Mesendoderm (in vitro differentiated cells): ENCODE measurements around the gene PADI4.

Experiments used
- DNase-seq: peaks from one replicate; pipeline ENCODE4 v3.0.0; 2013
- H2AK5ac ChIP-seq: 2 replicates; pipeline ENCODE4 v1.6.1; 2013; ENCODE audit warnings: low read length, inconsistent platforms
- H2BK120ac ChIP-seq: 2 replicates; pipeline ENCODE4 v1.6.1; 2013; ENCODE audit warnings: low read depth, mild to moderate bottlenecking, low read length, moderate library complexity, mixed read lengths
- H2BK15ac ChIP-seq: replicated peaks from 2 replicates; pipeline ENCODE4 v1.6.1; 2013; ENCODE audit warnings: low read depth, mild to moderate bottlenecking, moderate library complexity
- H2BK5ac ChIP-seq: 2 replicates; pipeline ENCODE4 v1.6.1; 2013; ENCODE audit warnings: low read length, inconsistent platforms
- H3K18ac ChIP-seq: 2 replicates; pipeline ENCODE4 v1.6.1; 2013; ENCODE audit warnings: mild to moderate bottlenecking, low read length, mixed read lengths
- H3K23ac ChIP-seq: one replicate; pipeline ENCODE4 v1.6.1; 2013; ENCODE audit warnings: low read length
- H3K27ac ChIP-seq: 2 replicates; pipeline ENCODE4 v1.5.1; 2013; ENCODE audit warnings: low read depth, mild to moderate bottlenecking, inconsistent platforms, low read length, moderate library complexity
- H3K27me3 ChIP-seq: 2 replicates; pipeline ENCODE4 v1.6.1; 2013; ENCODE audit warnings: low read length, control low read depth, mild to moderate bottlenecking, inconsistent platforms; ENCODE audit not compliant: insufficient read depth, poor library complexity
- H3K36me3 ChIP-seq: 2 replicates; pipeline ENCODE4 v1.6.1; 2013; ENCODE audit warnings: low read length, inconsistent platforms; ENCODE audit not compliant: control insufficient read depth, insufficient read depth
- H3K4ac ChIP-seq: one replicate; pipeline ENCODE4 v1.6.1; 2013; ENCODE audit warnings: low read depth, mild to moderate bottlenecking, low read length, moderate library complexity
- H3K4me1 ChIP-seq: 2 replicates; pipeline ENCODE4 v1.6.1; 2013; ENCODE audit warnings: low read depth, low read length, inconsistent platforms; ENCODE audit not compliant: control insufficient read depth
- H3K4me2 ChIP-seq: 2 replicates; pipeline ENCODE4 v1.6.1; 2013; ENCODE audit warnings: low read length
- H3K4me3 ChIP-seq: 2 replicates; pipeline ENCODE4 v1.5.1; 2013; ENCODE audit warnings: mild to moderate bottlenecking, low read length
- H3K56ac ChIP-seq: one replicate; pipeline ENCODE4 v1.6.1; 2013; ENCODE audit warnings: low read length
- H3K79me1 ChIP-seq: 2 replicates; pipeline ENCODE4 v1.6.1; 2013; ENCODE audit warnings: low read length, inconsistent platforms
- H3K79me2 ChIP-seq: 2 replicates; pipeline ENCODE4 v1.6.1; 2013; ENCODE audit warnings: mild to moderate bottlenecking, low read length; ENCODE audit not compliant: control insufficient read depth, insufficient read depth
- H3K9ac ChIP-seq: 2 replicates; pipeline ENCODE4 v1.6.1; 2013; ENCODE audit warnings: low read length, inconsistent platforms
- H4K5ac ChIP-seq: one replicate; pipeline ENCODE4 v1.6.1; 2013; ENCODE audit warnings: low read length
- H4K8ac ChIP-seq: one replicate; pipeline ENCODE4 v1.6.1; 2013; ENCODE audit warnings: low read depth, mild to moderate bottlenecking, control low read depth, low read length, moderate library complexity
- WGBS: extraction: QIAGEN DNeasy Blood & Tissue Kit; methylation state at CpG from one replicate; pipeline ENCODE4 v1.1.7; 2013; ENCODE audit warnings: low lambda C conversion rate, missing lambda C conversion rate; ENCODE audit not compliant: insufficient coverage; ENCODE audit errors: extremely low coverage; 5-methylcytosine and 5-hydroxymethylcytosine counted together

The PADI4 gene

GRCh38 chr1:17306407-17306806, 1.6 kb upstream of the PADI4 start:
- Histone ChIP-seq H3K9ac (no peak overlapping the region), H2AK5ac (no peak overlapping the region), H3K4me3 (no peak overlapping the region), H2BK15ac (no peak overlapping the region), H3K4me2 (no peak overlapping the region), H4K5ac (no peak overlapping the region), H3K79me2 (no peaks in the 10 kb centered on the region), H3K27ac (no peak overlapping the region), H3K56ac (no peak overlapping the region), H2BK5ac (no peak overlapping the region), H3K27me3 (no peaks in the 10 kb centered on the region), H3K18ac (no peak overlapping the region), H3K79me1 (no peaks in the 10 kb centered on the region), H3K36me3 (no peaks in the 10 kb centered on the region), H2BK120ac (no peak overlapping the region), H3K4me1 (peaks cover 4% of the 10 kb centered on the region), H3K23ac (no peak overlapping the region), H3K4ac (no peak overlapping the region), H4K8ac (no peak overlapping the region)
- DNase-seq = no peak
- WGBS = no CpG with 5 or more reads among the region's 6 CpGs

DNA sequence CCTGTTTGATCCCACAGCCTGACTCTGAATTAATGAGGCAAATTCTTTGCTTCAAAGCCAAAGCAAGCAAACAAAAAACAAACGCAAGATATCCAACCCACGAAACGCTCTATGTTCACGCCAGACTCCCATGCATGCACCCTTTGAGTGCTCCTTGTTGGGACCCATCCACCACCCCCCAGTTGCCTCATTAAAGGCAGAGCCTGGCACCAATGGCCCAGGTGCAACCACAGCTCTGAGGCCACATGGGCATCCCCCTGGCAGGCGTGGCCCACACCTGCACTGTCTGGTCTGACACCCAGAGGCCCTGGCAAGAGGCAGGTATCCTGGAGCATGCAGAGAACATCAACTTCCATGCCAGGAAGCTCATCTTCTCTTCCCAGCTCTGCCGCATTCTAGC, 1.1 kb upstream of the PADI4 start:
- H4K8ac ChIP-seq = no peak overlapping the region
- no peak for DNase-seq
- WGBS = no CpG with 5 or more reads among the region's 6 CpGs
- no peak overlapping the region for H2BK15ac ChIP-seq
- H3K4me1 ChIP-seq = peaks cover 4% of the 10 kb centered on the region
- H3K79me1 ChIP-seq = no peaks in the 10 kb centered on the region
- no peak overlapping the region for H4K5ac ChIP-seq
- H3K4ac ChIP-seq = no peak overlapping the region
- H3K18ac ChIP-seq = no peak overlapping the region
- H3K4me3 ChIP-seq = no peak overlapping the region
- H3K23ac ChIP-seq = no peak overlapping the region
- H2AK5ac ChIP-seq = no peak overlapping the region
- no peak overlapping the region for H2BK5ac ChIP-seq
- no peaks in the 10 kb centered on the region for H3K79me2 ChIP-seq
- no peak overlapping the region for H3K4me2 ChIP-seq
- H3K27me3 ChIP-seq = no peaks in the 10 kb centered on the region
- no peak overlapping the region for H3K56ac ChIP-seq
- H3K9ac ChIP-seq = no peak overlapping the region
- H3K36me3 ChIP-seq = no peaks in the 10 kb centered on the region
- H2BK120ac ChIP-seq = no peak overlapping the region
- H3K27ac ChIP-seq = no peak overlapping the region

GRCh38 chr1:17307329-17307728, 668 bp upstream of the PADI4 start:
- Histone ChIP-seq H3K27ac (no peak overlapping the region), H3K4ac (no peak overlapping the region), H3K23ac (no peak overlapping the region), H3K4me1 (peaks cover 4% of the 10 kb centered on the region), H3K79me1 (no peaks in the 10 kb centered on the region), H2BK5ac (no peak overlapping the region), H3K18ac (no peak overlapping the region), H4K5ac (no peak overlapping the region), H3K79me2 (no peaks in the 10 kb centered on the region), H2BK15ac (no peak overlapping the region), H3K9ac (no peak overlapping the region), H3K27me3 (no peaks in the 10 kb centered on the region), H3K4me3 (no peak overlapping the region), H3K4me2 (no peak overlapping the region), H2AK5ac (no peak overlapping the region), H2BK120ac (no peak overlapping the region), H4K8ac (no peak overlapping the region), H3K36me3 (no peaks in the 10 kb centered on the region), H3K56ac (no peak overlapping the region)
- no CpG with 5 or more reads among the region's 6 CpGs for WGBS
- DNase-seq = no peak

GRCh38 chr1:17308593-17308992, 596 bp downstream of the PADI4 start:
- Histone ChIP-seq H3K4ac (no peak overlapping the region), H2BK5ac (no peak overlapping the region), H3K9ac (no peak overlapping the region), H3K27ac (no peak overlapping the region), H3K36me3 (no peaks in the 10 kb centered on the region), H2BK15ac (no peak overlapping the region), H3K56ac (no peak overlapping the region), H4K5ac (no peak overlapping the region), H4K8ac (no peak overlapping the region), H3K4me3 (no peak overlapping the region), H3K27me3 (no peaks in the 10 kb centered on the region), H3K79me1 (no peaks in the 10 kb centered on the region), H2BK120ac (no peak overlapping the region), H2AK5ac (no peak overlapping the region), H3K23ac (no peak overlapping the region), H3K18ac (no peak overlapping the region), H3K4me1 (peaks cover 4% of the 10 kb centered on the region), H3K79me2 (no peaks in the 10 kb centered on the region), H3K4me2 (no peak overlapping the region)
- DNase-seq = no peak
- WGBS = no CpG with 5 or more reads among the region's 6 CpGs

DNA sequence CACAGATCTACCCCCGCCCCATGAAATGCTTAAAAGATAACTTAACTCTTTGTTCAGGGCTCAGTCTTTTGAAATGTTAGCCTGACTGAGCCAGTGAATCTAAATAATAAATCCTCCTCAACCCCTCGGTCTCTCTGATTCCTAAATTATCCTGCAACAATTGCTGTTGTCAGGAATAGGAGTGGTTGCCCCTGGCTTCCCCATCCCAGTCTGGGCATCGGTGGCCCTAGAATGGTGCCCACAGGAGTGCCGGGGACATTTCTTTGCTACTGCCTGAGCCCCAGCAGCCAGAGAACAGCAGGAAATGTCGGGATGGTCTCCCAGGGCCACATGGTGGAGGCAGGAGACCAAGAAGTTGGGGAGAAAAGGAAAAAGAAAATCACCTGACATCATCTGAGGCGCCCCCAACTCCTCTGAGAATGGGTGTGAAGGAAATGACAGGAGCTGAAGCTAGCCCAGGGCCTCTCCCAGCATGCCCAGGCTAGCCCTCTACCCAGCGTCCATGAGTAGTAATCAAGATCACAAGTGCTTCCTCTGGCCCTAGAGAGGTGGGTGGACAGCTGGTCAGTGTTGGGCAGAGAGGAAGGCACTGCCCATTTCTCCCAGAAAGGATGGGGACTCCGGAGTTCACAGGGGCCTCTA, 1.6 kb downstream of the PADI4 start:
- no peak overlapping the region for H4K5ac ChIP-seq
- no peak for DNase-seq
- WGBS = no CpG with 5 or more reads among the region's 8 CpGs

DNA sequence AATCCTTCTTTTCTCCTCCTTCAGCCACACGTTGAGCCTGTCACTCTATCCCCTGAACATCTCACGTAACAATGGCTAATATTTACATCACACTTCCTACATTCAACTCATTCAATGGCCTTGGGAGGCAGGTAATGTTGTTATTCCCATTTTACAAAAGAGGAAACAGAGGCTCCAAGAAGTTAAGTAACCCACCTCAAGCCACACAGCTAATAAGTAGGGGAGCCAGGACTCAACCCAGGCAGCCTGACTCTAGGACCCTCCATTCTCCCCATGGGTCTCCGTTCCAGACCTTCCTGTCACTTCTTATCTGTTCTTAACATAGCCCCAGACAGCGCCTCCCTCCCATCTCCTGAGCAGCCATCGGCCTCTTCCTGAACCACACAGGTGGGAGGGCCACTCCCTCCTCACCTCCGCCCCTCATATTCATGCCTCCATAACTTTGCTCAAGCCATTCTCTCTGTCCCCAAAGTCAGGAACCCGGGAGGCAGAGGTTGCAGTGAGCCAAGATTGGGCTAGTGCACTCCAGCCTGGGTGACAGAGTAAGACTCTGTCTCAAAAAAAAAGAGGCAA, 2.2 kb downstream of the PADI4 start:
- no peak overlapping the region for H3K9ac ChIP-seq
- H3K27me3 ChIP-seq = no peaks in the 10 kb centered on the region
- no CpG with 5 or more reads among the region's 7 CpGs for WGBS
- peak overlapping the region; percentile 0 for H3K56ac ChIP-seq
- H3K4me1 ChIP-seq = peaks cover 4% of the 10 kb centered on the region
- H3K79me1 ChIP-seq = no peaks in the 10 kb centered on the region
- H3K4me2 ChIP-seq = no peak overlapping the region
- H3K4me3 ChIP-seq = no peak overlapping the region
- no peak overlapping the region for H4K8ac ChIP-seq
- no peak overlapping the region for H4K5ac ChIP-seq
- H3K36me3 ChIP-seq = no peaks in the 10 kb centered on the region
- H2BK120ac ChIP-seq = no peak overlapping the region
- H2AK5ac ChIP-seq = no peak overlapping the region
- H3K18ac ChIP-seq = no peak overlapping the region
- H3K4ac ChIP-seq = no peak overlapping the region
- H3K79me2 ChIP-seq = no peaks in the 10 kb centered on the region
- no peak overlapping the region for H3K27ac ChIP-seq
- DNase-seq = peak; percentile 40
- no peak overlapping the region for H3K23ac ChIP-seq
- no peak overlapping the region for H2BK5ac ChIP-seq
- H2BK15ac ChIP-seq = no peak overlapping the region

More for the DNA sequence above, 1.6 kb downstream of the PADI4 start:
- Histone ChIP-seq H3K27me3 (no peaks in the 10 kb centered on the region), H3K27ac (no peak overlapping the region), H2BK15ac (no peak overlapping the region), H2AK5ac (no peak overlapping the region), H3K9ac (no peak overlapping the region), H3K79me1 (no peaks in the 10 kb centered on the region), H3K4ac (no peak overlapping the region), H4K8ac (no peak overlapping the region), H3K4me3 (no peak overlapping the region), H3K18ac (no peak overlapping the region), H3K4me2 (no peak overlapping the region), H2BK5ac (no peak overlapping the region), H3K36me3 (no peaks in the 10 kb centered on the region), H3K4me1 (peaks cover 4% of the 10 kb centered on the region), H3K56ac (peak overlapping the region; percentile 22), H2BK120ac (no peak overlapping the region), H3K23ac (no peak overlapping the region), H3K79me2 (no peaks in the 10 kb centered on the region)
